Activated gamma-delta T cell treated with Interleukin-2 at 50 U/mL for 16 hours (primary cell): Measurements from ENCODE around the gene PDCD1.
"Not testable (repeated sequence)": the region's sequence is repeated elsewhere in the genome, so short reads cannot be mapped to it uniquely, and the experiment has no call there.

ENCODE experiments used
- DNase-seq: peaks from one replicate; pipeline ENCODE4 v3.0.0-alpha.2; 2020

Gene PDCD1

GRCh38 chr2:241823531-241824437 is 34.9 kb downstream of the PDCD1 start:
- DNase-seq: not testable (repeated sequence)

GRCh38 chr2:241822264-241822623 is 36.5 kb downstream of the PDCD1 start:
- no peak for DNase-seq

DNA sequence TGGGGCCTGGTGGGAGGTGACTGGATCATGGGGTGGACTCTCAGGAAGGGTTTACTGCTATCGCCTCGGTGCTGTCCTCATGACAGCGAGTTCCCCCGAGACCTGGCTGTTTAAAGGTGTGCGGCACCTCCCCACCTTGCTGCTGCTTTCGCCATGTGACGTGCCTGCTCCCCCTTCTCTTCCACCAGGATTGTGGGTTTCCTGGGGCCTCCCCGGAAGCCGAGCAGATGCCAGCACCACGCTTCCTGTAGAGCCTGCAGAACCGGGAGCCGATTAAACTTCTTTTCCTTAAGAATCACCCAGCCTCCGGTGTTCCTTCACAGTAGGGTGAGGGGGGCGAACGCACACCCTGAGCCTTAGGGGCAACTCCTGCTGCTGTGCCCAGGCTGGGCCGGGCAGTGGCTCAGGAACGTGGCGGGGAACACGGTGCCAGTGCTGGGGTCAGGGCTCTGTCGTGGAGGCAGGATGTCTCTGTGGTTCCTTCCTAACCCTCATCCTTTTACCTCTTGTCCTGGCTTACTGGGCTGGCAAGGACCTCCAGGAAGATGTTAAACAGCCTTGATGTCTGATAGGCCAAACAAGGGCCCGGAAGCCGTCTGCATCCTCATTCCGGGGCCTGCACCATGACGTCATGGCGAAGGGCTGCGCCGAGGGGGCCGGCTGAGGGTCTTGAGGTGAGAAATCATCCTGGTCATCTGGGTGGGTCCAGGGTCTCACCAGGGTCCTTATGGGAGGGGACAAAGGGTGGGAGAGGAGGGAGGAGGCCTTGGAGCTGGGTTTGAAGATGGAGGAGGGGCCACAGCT is 37.0 kb downstream of the PDCD1 start:
- no peak for DNase-seq

- no peak for DNase-seq
Measured at GRCh38 chr2:241820625-241821384, 37.9 kb downstream of the PDCD1 start.

DNA sequence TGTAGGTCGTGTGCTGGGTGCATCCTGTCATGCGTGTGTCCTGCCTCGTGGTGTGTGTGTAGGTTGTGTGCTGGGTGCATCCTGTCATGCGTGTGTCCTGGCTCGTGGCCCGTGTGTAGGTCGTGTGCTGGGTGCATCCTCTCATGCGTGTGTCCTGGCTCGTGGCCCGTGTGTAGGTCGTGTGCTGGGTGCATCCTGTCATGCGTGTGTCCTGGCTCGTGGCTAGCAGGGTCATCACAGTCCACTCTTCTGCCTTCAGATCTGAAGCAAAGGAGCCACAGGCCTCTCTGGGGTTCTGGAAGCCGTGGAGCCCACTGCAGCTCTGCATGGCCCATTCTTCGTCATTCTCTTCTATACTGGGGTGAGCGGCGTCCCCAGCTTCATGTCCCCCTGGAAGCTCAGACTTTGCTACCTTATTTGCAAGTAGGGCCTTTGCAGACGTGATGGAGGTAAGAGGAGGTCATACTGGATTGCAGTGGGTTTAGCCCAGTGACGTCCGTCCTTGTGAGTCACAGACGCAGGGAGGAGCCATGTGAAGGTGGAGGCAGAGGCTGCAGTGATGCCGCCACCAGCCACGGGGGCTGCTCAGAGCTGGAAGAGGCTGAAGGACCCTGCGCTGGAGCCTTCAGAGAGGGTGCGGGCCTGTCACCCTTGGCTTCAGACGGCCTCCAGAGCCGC is 38.6 kb downstream of the PDCD1 start:
- DNase-seq: not testable (repeated sequence)

DNA sequence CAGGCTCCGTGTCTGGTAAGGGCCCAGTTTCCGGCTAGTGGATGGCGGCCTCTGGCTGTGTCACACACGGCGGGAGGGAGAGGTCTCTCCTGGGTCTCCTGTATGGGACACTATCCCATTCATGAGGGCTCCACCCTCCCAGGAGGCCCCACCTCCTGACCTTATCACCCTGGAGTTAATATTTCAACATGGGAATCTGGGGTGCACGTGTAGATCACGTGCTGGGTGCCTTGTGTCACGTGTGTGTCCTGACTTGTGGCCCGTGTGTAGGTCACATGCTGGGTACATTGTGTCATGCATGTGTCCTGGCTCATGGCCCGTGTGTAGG is 39.8 kb downstream of the PDCD1 start:
- DNase-seq: no peak

DNA sequence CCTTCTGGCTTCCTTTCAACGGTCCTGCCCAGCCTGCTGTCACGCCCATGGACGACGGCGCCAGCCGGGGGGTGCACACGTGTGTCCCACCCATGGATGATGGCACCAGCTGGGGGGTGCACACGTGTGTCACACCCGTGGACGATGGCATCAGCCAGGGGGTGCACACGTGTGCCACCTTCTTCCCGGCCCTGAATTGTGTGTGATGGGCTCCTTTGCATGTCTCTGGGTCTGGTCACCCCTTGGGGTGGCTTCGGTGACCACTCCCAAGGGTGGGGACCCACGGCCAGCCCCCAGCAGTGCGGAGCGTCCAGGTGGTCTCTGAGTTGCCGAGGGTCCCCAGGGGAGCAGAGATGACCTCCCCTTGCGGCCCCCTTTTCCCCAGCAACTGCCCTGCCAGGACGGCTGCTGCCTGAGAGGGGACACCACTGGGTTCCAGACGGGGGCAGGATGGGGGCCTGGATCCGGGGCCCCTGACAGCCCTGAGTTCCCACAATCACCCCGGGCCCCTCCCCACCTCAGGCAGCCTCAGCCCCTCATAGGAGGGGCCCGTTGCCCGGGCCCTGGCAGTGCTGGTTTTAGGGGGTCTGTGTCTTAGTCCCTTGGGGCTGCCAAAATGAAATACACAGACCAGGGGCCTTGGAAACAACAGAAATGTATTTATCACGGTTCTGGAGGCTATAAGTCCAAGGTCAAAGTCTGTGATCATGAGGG is 40.3 kb downstream of the PDCD1 start:
- no peak for DNase-seq

GRCh38 chr2:241817821-241818215 is 40.9 kb downstream of the PDCD1 start:
- DNase-seq: not testable (repeated sequence)

GRCh38 chr2:241817126-241817820 is 41.4 kb downstream of the PDCD1 start:
- no peak for DNase-seq

DNA sequence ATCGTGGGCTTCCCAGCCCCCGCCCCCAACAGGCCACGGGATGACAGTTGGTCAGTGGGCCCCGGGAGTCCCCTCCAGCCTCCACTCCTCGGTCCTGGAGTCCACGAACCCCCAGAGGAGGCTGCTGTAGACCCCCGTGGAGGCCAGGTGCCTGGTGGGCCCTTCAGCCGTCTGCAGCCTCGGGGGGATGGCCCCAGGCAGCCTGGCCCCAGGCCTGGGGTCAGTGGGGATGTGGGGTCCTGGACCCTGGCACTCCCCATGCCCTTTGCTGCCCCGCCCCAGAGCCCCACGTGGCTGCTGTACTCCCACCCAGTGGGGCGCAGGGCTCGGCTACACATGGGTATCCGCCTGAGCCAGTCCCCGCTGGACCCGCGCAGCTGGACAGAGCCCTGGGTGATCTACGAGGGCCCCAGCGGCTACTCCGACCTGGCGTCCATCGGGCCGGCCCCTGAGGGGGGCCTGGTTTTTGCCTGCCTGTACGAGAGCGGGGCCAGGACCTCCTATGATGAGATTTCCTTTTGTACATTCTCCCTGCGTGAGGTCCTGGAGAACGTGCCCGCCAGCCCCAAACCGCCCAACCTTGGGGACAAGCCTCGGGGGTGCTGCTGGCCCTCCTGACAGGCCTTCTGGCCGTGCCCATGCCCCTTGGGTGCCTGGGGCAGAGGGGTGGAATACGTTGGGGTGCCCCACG is 42.1 kb downstream of the PDCD1 start:
- DNase-seq: no peak

- DNase-seq: no peak
Measured at GRCh38 chr2:241815477-241816430, 42.9 kb downstream of the PDCD1 start.

DNA sequence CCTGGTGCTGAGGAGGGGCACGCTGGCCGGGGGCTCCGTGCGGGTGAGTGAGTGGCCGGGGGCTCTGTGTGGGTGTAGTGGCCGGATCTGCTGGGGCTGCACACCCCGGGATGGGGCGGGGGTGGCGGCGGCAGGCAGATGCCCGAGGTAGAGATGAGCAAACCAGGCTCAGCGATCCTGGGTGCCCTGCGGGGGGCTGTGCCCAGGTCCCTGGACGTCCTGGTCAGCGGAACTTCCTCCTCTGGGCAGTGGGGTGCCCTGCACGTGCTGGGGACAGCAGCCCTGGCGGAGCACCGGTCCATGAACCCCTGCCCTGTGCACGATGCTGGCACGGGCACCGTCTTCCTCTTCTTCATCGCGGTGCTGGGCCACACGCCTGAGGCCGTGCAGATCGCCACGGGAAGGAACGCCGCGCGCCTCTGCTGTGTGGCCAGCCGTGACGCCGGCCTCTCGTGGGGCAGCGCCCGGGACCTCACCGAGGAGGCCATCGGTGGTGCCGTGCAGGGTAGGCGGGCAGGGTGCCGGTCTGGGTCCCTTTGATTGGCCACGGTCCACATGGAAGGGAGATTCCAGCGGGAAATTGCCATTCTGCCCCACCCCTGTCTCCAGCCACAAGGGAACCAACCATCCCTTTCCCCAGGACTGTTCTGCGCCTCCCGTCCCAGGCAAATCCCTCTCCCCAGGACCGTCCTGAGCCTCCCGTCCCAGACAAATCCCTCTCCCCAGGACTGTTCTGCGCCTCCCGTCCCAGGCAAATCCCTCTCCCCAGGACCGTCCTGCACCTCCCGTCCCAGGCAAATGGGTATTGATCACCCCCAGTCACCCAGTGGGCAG is 43.8 kb downstream of the PDCD1 start:
- no peak for DNase-seq

DNA sequence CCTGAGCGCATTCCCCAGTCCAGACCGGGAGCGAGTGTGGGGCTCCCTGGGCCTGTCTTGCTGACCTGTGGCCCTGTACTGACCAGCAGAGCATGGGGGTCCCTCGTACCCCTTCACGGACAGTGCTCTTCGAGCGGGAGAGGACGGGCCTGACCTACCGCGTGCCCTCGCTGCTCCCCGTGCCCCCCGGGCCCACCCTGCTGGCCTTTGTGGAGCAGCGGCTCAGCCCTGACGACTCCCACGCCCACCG is 44.4 kb downstream of the PDCD1 start:
- DNase-seq: no peak

- no peak for DNase-seq
Measured at GRCh38 chr2:241813644-241814392, 44.9 kb downstream of the PDCD1 start.

DNA sequence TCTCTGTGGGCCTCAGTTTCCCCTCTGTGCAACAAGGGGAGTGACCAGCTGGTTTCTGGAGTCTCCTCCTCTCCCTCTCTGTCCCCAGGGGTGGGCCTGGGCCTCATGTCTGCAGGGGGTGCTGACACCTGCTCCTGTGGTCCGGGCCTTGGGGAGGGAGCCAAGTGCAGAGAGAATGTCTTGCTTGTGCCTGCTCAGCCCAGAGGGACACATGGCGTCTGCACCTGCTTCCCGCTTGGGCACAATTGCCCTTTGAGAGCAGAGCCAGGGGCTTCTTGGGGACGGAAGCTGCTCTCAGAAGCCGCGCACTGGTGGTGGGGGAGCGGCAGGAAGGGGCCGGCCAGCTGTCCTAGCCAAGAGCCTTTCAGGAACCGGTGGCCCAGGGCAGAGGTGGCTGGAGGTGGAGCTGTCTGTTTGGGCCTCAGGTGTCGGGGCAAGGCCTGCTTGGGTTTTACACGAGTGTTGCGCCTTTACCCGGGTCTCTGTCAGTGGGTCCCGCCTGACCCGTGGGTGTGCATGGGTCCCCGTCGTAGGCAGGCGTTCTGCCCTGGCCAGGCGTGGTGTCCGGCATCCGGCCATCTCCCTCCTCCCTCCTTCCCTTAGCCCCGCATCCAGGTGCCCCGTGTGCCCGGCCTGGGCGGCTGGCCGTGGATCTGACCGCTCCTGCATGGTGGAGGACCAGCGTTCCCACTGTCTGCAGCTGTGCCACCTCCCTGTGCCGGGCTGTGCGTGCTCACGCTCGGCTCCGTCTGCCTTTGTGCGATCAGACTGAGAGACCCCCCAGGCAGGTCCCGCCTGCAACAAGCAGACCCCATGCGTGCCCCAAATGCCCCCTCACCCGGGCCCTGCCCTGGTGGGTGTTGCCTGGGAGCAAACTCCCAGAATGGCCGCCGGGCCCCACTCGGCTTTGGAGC is 45.7 kb downstream of the PDCD1 start:
- DNase-seq: no peak

DNA sequence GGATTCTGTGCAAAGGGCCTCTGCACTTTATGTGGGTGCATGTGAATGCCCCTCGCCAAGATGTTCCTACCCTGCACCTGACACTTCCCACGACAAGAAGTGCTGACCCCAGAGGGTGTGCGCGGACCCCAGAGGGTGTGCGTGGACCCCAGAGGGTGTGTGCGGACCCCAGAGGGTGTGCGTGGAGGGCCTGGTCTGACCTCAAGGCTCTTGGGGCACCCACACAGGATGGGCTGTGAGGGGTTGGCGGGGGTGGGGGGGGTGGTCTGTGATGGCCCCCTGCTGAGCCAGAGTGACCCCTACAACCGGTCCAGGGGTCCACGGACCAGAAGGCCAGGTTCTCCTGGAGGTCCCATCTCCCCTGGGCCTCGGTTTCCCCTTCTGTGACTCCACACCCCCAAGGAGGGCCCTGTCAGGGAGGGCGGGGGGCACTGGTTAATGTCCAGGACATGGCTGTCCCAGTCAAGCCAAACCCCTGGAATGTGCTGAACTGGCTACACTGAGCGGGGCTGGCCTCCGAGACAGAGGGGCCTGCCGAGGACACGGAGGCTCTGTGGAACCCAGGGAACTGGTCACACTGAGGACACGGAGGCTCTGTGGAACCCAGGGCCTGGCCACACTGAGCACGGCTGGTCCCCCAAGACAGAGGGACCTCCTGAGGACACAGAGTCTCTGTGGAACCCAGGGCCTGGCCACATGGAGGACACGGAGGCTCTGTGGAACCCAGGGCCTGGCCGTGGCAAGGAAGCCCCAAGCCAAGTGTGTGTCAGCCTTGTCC is 46.6 kb downstream of the PDCD1 start:
- DNase-seq: no peak
